ACHN (cell line): ENCODE results near the gene BCORL1.

Experiments
- DNase-seq: peaks from one replicate; pipeline ENCODE4 v3.0.0-alpha.2; 2015
- in situ Hi-C: cut with HindIII; loops from 2 replicates; pipeline ENCODE4 v1.10.0; 2017; ENCODE audit warnings: low sequenced_read_pairs, low pct_ligation_motif_present, low pct_unique_long_range_greater_than_20kb

BCORL1 gene

DNA sequence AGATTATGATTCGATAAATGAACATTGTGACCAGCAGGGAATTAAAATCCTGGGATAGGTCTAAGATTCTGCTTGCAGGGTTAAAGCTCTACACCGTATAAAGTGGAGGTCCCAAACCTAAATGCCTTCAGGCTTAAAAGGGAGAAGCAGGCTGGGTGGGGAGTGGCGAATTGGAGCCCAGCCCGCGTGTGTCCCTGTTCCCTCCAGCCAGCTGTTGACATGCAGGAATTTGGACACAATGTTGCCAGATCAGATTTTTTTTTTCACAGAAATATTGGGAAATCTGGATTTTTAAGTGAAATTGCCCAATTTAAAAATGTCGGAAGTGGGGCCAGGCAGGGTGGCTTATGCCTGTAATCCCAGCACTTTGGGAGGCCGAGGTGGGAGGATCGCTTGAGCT lies 67.4 kb downstream of the BCORL1 start:
- DNase-seq: no peak
- in situ Hi-C loops: no loop called here

GRCh38 chrX:130051176-130051845 lies 68.9 kb downstream of the BCORL1 start:
- no peak for DNase-seq
- in situ Hi-C loops: no loop called here

DNA sequence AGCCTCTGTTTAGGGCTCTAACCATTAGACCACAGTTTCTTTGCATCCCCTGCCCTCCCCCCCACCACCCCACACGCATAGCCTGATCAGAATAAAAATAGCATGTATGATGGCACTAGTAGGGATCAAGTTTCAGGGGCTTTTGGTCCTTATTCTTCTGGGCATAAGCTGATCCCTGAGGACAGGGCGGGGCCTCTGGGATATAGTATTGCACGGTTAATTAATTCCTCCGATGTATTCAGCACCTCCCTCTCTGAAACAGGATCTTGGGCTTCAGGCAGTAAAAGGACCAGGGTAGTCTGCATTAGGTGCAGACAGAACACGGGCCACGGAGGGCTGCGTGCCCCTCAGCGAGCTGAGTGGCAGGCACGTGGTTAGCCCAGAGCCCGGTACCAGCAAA lies 70.8 kb downstream of the BCORL1 start:
- in situ Hi-C loops: no loop called here
- no peak for DNase-seq

- no peak for DNase-seq
- in situ Hi-C loops: no loop called here
Measured at GRCh38 chrX:130055103-130055502, 72.7 kb downstream of the BCORL1 start.

DNA sequence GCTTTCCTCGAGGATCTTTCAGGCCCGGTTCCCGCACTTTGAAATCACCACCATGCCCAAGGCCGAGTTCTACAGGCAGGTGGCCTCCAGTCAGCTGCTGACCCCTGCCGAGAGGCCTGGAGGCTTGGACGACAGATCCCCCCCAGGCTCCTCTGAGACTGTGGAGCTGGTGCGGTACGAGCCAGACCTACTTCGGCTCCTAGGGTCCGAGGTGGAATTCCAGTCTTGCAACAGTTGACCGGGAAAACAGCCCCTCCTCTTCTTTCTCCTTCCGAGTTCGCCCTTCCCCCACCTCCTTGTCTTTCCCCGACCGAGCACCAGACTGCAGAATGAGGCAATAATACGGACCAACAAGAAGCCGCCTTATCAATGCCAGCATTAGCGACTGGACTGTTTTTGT lies 73.5 kb downstream of the BCORL1 start:
- DNase-seq: no peak
- in situ Hi-C loops: no loop called here

DNA sequence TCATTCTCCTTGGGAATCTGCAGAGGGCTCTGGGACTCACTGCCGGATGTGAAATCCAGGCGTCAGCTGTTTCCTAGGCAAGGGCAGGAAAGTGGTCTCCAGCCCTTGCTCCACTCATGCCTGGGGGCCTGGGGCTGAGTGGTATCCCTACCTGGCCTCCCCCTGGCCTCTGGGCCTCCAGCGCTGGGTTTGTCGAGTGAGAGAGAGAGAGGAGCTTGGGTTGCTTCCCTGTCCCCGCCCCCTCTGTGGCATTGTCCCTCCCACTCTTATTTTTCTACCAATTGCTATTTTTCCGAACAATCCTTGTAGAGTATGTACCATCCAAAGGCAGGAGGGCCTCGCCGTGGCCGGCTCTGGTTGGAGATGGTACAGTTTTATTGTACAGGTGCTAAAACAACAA lies 74.8 kb downstream of the BCORL1 start:
- no peak for DNase-seq
- in situ Hi-C loops: no loop called here

GRCh38 chrX:130058652-130059051 lies 76.2 kb downstream of the BCORL1 start:
- no peak for DNase-seq
- in situ Hi-C loops: no loop called here

DNA sequence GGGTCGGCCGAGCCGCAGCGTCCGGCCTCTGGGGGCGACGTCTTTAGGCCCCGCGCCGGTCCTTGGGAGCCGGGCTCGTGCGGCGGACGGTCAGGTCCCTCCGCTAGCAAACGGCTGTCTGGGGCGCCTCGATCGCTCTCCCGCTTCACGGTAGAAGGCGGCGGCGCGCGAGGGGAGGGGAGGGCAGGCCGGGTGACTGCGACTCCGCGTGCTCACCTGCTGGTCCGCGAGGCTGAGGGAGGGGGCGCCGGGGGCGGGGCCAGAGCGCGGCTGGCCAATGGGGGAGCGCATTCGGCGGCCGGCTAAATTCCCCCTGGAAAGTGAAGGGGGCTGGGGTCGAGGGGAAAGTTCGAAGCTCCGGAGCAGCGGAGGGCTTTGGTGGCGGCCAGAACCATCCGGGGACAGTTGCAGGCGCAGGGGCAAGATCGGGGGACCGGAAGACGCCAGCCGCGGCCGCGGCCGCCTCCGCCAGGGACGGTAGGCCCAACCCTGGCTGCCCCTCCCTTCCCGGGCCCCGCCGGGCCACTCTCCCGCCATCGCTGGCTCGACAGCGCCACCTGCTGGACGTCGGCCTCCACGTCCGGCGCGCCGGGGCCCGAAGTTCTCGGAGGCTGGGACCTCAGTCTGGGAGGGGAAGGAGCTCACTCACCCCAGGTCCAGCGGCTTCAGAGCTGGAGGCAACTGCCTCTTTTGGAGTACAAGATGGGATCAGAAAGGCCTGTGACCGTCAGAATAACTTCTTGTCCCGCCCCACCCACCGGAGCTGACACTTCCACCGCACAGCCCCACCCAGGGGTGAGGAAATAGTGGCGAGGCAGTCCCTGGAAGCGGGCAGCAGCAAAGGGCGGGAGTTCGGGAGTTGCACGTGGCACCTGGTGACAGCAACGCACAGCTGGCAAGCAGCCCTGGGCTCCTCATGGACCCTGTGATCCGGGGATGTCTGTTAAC lies 78.0 kb downstream of the BCORL1 start:
- DNase-seq: peak; percentile 61
- in situ Hi-C loops: no loop called here

GRCh38 chrX:130066975-130067615 lies 84.7 kb downstream of the BCORL1 start:
- DNase-seq: no peak
- in situ Hi-C loops: no loop called here

DNA sequence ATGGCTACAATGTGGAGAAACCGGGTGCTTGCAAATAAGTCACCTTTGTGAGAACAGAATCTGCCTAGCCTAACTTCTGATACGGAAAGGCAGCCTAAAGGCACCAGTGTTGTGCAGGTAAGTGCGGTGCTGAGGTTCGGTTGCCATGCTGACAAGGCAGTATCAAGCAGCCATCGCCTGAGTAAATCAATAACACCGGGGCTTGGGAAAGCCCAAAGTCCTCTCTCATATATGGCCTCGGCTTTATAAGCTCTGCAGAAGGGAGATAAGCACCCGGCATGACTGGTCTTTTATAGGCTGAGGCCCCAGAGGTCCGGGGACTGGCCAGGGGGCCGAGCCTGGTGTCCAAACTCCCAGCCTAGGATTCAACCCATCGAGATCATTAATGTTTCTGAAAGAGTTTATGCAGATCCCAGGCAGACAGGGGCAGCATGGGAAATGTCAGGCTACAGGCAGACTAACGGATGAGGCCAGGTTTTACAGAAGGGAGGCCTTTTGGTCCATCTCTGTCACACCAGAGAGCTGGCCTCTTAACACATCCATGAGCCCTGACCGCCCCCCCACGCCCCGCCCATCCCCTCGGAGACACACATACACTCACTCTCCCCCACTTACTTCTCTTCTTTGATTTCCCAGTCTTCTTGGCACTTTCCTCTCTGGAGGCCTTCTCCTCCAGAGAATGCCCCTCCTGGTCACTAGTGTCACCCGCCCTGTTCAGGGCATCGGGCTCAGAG lies 89.3 kb downstream of the BCORL1 start:
- in situ Hi-C loops: no loop called here

DNA sequence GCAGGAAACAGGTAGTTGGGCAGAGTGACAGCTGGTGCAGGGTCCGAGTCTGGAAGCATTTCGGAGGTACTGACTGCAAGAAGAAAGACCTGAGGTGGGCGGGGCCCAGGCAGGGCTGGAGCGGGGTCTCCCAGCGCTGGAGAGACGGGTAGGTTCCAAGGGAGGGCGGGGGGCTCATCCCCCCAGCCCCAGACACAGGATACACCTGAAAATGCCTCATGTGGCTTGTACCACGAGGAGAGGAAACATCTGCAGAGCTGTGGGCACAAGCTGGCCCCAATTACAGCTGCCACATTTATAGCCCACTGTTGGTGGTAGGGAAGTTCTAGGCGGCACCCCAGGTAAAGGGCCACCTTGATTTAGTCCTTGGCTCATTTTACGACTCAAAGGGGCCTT lies 89.9 kb downstream of the BCORL1 start:
- in situ Hi-C loops: no loop called here
- no peak for DNase-seq

More for the DNA sequence above, 89.3 kb downstream of the BCORL1 start:
- DNase-seq: no peak

- no peak for DNase-seq
- in situ Hi-C loops: no loop called here
Measured at GRCh38 chrX:130075777-130076176, 93.3 kb downstream of the BCORL1 start.

DNA sequence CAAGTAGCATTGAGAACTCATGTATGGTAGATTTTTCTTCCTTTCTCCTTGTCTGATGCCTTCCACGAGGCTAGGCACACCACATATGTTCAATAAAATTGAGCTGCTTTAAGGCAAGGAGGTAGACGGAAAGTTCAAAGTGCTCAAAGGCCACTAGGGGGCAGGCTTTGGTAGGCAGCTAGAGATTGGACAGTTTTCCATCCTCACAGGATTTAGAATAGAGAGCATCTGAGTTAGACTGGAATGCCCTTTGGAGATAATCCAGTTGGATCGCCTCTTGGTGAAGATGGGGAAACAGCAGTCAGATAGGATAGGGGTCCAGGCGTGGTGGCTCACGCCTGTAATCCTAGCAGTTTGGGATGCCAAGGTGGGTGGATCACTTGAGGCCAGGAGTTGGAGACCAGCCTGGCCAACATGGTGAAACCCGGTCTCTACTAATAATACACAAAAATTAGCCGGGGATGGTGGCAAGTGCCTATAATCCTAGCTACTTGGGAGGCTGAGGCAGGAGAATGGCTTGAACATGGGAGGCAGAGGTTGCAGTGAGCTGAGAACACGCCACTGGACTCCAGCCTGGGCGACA lies 97.5 kb downstream of the BCORL1 start:
- in situ Hi-C loops: no loop called here
- peak; percentile 57 for DNase-seq

DNA sequence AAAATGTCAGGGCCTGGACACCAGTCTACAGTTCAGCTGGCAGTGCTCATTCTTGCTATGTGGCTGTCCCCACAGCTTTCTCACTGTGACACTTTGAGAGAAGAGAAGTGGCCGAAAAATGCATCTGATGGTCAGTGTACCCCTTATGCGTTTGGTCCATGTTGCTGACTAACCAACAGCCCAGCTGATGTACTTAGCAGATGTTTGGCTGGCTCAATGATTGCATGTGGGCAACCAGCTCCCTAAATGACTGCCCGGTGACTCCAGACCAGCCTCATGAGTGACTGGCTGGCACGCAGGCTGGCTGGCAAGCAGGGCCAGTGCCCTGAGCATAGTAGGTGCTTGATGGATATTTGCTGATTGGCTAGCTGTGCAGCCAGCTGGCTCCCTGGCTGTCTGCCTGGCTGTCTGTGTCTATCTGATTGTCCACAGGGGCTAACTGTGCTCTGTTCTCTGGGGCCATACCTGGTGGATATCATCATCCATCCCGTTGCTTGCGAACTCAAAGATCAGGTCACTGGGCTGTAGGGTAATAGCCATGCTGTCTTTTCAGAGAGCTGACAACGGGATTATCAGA lies 98.4 kb downstream of the BCORL1 start:
- in situ Hi-C loops: no loop called here
- no peak for DNase-seq

- DNase-seq: no peak
- in situ Hi-C loops: no loop called here
Measured at GRCh38 chrX:130081421-130082045, 99.1 kb downstream of the BCORL1 start.

DNA sequence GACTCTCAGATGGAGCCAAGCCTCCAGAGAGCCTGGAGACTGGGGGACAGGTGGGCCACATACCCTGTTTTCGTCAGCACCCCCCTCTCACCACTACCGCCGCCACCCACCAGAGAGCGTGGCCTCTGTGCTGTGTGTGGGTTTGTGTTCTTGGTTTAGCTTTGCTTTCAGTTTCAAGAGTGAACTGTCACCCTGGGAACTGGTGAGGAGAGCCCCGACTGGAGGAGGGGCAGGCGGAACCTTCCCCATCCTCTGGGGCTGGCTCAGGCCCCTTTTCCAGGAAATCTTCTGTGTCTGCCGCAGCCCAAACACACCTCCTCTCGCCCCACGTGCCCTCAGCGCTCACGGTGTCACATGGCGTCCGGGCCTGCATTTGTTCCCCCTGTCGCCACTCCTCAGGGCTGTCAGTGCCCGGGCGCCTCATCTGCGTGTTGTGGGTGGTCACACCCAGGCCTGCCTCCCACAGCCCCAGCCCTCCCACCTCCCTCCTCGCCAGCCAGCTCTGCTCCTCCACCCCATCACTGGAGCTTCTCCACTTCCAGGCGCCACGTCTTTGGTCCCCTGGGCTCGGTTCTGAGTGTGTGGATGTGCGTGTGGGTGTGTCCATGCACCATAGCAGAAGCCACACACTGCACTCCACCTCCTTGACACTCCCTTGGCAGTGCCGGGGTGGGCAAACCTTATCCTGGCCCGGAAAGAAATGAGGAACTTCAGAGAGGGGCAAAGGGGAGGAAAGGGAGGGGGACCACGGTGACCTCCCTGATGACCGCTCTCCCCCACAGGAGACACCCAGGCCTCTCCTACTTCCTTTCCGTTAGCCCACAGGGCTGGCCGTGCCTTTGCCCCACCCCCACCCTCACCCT lies 100.0 kb downstream of the BCORL1 start:
- in situ Hi-C loops: no loop called here
- DNase-seq: no peak

DNA sequence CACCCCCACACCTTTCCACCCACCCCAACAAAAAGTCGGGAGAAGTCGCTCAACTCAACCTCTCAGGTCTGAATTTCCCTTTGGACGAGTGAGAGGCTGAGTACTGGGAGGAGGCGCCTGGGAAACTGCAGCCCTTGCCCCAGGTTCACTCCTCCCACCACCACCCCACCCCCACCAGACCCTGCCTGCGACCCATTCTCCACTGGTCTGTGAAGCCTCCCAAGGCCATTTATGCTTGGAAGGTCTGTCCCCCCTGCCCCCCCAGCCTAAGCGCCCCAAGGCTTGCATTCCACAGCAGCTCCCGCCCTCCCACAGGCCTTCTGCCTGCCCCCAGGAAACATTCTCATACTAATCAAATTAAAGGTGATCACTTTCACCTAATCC lies 100.7 kb downstream of the BCORL1 start:
- DNase-seq: no peak
- in situ Hi-C loops: no loop called here
